Vagina (tissue), 2 donors: Measurements from ENCODE around the gene EPS8L2. TPM values are rescaled to one million over a fixed set of nuclear protein-coding genes. Genes with fewer than 3 reads are reported as not detected.

Experiments
- DNase-seq, 2 donors: peaks; one replicate each; pipeline ENCODE4 v3.0.0-alpha.2; 2017; ENCODE audit errors: extremely low spot score in 2 of 2
- H3K27ac ChIP-seq: fragments of 200-600 bp; sonication (generic); one replicate; pipeline ENCODE4 v1.5.1; 2019
- H3K27me3 ChIP-seq: fragments of 200-600 bp; sonication (generic); one replicate; pipeline ENCODE4 v1.5.1; 2019
- H3K36me3 ChIP-seq, 2 donors: fragments of 200-600 bp; sonication (generic); one replicate each; pipeline ENCODE4 v1.5.1; 2017 to 2019
- H3K4me1 ChIP-seq: fragments of 200-600 bp; sonication (generic); one replicate; pipeline ENCODE4 v1.5.1; 2019
- H3K4me3 ChIP-seq, 2 donors: fragments of 200-600 bp; sonication (generic); 1 replicate in 1 of 2; 2 replicates in 1 of 2; pipeline ENCODE4 v1.5.1; 2016 to 2019
- H3K9me3 ChIP-seq: fragments of 200-600 bp; sonication (generic); one replicate; pipeline ENCODE4 v1.5.1; 2019
- POLR2A ChIP-seq, 2 donors: fragments of 450-650 bp; IDR thresholded peaks; one replicate each; pipeline ENCODE4 v1.6.1; 2017; ENCODE audit warnings: antibody characterized with exemption in 2 of 2, mild to moderate bottlenecking in 2 of 2, moderate library complexity in 2 of 2
- POLR2AphosphoS5 ChIP-seq, 2 donors: sonication (generic); formaldehyde crosslinking; IDR thresholded peaks; one replicate each; pipeline ENCODE4 v1.9.0; 2017; ENCODE audit warnings: antibody characterized with exemption in 2 of 2, mild to moderate bottlenecking in 2 of 2, low read depth in 1 of 2; ENCODE audit not compliant: insufficient read depth in 1 of 2
- intact Hi-C: fragments of 100-400 bp; cut with DNase I; formaldehyde crosslinking; loops from one replicate; pipeline ENCODE4 v1.15.1; 2023
- total RNA-seq: library from RNA; depleted of rRNA; stranded (reverse); fragments of >200 nt; gene quantifications from one replicate; pipeline ENCODE4 v1.2.3, GENCODE V29; 2016
- TF ChIP-seq, protein P1 (sequence below), 3 experiments: fragments of 450-650 bp in 2 of 3; fragments of 200-600 bp in 1 of 3; sonication (generic) in 1 of 3; IDR thresholded peaks; one replicate each; pipeline ENCODE4 v1.5.1; 2017 to 2019; ENCODE audit warnings: antibody characterized with exemption in 3 of 3, mild to moderate bottlenecking in 2 of 3, moderate library complexity in 2 of 3

Gene EPS8L2
- total RNA-seq, 1 donor from 2014 or later = 195 TPM

DNA sequence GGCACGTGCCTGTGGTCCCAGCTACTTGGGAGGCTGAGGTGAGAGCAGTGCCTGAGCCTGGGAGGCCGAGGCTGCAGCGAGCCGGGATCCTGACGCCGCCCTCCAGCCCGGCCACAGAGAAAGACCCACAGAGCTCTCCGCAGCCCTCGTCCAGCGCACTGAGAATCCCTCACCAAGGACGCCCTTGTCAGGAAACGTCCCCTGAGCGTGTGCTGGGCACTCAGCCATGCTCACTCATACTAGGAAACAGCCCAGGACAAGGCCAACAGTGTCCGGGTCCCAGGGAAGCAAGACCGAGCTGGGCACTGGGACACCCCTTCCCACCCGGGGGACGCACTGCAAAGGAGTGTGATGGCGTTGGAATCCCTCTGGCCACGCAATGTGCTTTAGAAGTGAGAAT, 25.6 kb upstream of the EPS8L2 start:
- TF ChIP-seq, protein P1, sequence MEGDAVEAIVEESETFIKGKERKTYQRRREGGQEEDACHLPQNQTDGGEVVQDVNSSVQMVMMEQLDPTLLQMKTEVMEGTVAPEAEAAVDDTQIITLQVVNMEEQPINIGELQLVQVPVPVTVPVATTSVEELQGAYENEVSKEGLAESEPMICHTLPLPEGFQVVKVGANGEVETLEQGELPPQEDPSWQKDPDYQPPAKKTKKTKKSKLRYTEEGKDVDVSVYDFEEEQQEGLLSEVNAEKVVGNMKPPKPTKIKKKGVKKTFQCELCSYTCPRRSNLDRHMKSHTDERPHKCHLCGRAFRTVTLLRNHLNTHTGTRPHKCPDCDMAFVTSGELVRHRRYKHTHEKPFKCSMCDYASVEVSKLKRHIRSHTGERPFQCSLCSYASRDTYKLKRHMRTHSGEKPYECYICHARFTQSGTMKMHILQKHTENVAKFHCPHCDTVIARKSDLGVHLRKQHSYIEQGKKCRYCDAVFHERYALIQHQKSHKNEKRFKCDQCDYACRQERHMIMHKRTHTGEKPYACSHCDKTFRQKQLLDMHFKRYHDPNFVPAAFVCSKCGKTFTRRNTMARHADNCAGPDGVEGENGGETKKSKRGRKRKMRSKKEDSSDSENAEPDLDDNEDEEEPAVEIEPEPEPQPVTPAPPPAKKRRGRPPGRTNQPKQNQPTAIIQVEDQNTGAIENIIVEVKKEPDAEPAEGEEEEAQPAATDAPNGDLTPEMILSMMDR (IDR thresholded peaks at IDR 0.05) = no peak
- TF ChIP-seq POLR2A (IDR thresholded peaks at IDR 0.05) (no peak), POLR2AphosphoS5 (IDR thresholded peaks at IDR 0.05; ENCODE audit: insufficient read depth in 1 of 2, low read depth in 1 of 2) (no peak)
- no peak overlapping the region for H3K27ac ChIP-seq
- H3K36me3 ChIP-seq = peaks cover 0 to 32% of the 10 kb centered on the region in 2 donors
- no peaks in the 10 kb centered on the region for H3K9me3 ChIP-seq
- no peaks in the 10 kb centered on the region for H3K27me3 ChIP-seq
- intact Hi-C loops = no loop called here
- H3K4me1 ChIP-seq = no peaks in the 10 kb centered on the region
- H3K4me3 ChIP-seq = no peak overlapping the region
- no peak for DNase-seq

DNA sequence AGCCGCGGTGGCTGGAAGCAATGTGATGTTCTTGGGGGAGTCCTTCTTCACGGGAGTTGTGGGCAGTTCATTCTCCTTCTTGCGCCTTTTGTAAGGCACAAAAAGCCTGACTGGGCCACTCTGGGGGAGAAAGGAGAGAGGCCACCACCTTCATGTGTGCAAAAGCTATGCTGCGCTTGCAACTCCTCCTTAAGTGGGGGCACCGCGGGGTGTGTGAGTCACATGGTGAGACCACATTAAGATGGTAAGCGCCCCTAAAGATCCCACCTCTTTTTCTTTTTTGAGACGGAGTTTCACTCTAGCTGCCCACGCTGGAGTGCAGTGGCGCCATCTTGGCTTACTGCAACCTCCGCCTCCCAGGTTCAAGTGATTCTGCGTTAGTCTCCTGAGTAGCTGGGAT, 25.1 kb upstream of the EPS8L2 start:
- no peaks in the 10 kb centered on the region for H3K9me3 ChIP-seq
- H3K27me3 ChIP-seq = no peaks in the 10 kb centered on the region
- peaks cover 0 to 36% of the 10 kb centered on the region in 2 donors for H3K36me3 ChIP-seq
- TF ChIP-seq POLR2AphosphoS5 (IDR thresholded peaks at IDR 0.05; ENCODE audit: insufficient read depth in 1 of 2, low read depth in 1 of 2) (no peak), POLR2A (IDR thresholded peaks at IDR 0.05) (no peak)
- TF ChIP-seq, protein P1 (IDR thresholded peaks at IDR 0.05) = no peak
- H3K4me3 ChIP-seq = no peak overlapping the region
- no peaks in the 10 kb centered on the region for H3K4me1 ChIP-seq
- intact Hi-C loops = no loop called here
- no peak for DNase-seq
- no peak overlapping the region for H3K27ac ChIP-seq

DNA sequence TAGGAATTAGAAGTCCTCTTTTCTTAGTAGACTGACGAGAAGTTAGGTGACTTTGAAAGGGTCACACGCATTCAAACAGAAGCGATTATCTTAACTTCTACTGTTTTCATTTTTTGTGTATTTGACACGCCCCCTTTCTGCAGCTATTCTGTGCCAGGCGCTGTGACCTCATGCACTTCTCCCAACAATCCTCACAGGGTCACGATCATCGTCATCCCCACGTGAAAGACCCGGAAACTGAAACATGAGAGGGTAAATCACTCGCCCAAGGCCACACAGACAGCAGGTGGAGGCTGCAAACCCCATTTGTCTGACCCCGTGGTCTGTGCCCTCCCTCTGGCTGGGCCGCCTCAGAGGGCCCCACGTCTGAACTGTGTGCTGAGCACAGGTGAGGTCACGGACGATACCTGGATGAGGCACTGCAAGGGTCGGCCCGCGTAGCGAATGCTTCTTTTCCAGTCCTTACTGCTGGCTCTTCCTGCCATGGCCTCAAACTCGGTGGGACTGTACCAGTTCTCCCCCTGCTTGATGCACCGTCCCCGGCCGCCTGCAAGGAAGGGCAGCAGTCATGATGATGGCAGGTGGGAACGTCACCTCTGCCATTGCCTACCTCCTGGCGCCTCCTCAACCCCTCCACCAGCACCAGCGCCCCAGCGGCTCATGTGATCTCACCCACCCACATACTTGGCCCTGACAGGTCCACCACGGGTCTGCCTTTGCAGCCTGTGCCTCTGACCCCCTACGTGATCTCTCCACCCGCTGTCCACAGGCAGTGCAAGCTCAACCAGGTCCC, 19.4 kb upstream of the EPS8L2 start:
- TF ChIP-seq, protein P1 (IDR thresholded peaks at IDR 0.05) = no peak
- no peak for TF ChIP-seq POLR2A (IDR thresholded peaks at IDR 0.05)
- TF ChIP-seq POLR2AphosphoS5 (IDR thresholded peaks at IDR 0.05; ENCODE audit: insufficient read depth in 1 of 2, low read depth in 1 of 2) = no peak
- no peaks in the 10 kb centered on the region for H3K27me3 ChIP-seq
- peaks cover 0 to 45% of the 10 kb centered on the region in 2 donors for H3K36me3 ChIP-seq
- no peak for DNase-seq
- intact Hi-C loops = no loop called here
- no peaks in the 10 kb centered on the region for H3K9me3 ChIP-seq
- no peaks in the 10 kb centered on the region for H3K4me1 ChIP-seq
- H3K4me3 ChIP-seq = no peak overlapping the region
- no peak overlapping the region for H3K27ac ChIP-seq

DNA sequence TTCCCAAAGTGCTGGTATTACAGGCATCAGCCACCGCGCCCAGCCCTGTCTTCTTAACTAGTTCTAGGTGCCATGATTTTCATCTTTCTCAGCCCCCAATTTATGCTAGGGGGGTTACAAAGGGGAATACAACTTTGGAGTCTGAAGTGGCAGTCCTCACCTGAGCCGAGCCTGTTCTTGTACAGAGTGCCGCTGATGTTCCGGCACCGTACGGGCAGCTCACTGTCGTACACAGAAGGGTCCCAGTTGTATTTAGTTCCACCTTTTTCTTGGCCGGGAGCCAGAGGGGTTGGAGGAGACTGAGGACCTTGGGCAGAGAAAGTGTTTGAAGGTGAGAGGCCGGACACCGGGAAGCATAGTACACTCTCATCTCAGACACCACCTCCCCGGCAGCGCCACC, 18.3 kb upstream of the EPS8L2 start:
- H3K36me3 ChIP-seq = peaks cover 0 to 45% of the 10 kb centered on the region in 2 donors
- intact Hi-C loops = no loop called here
- no peak for TF ChIP-seq POLR2A (IDR thresholded peaks at IDR 0.05)
- TF ChIP-seq, protein P1 (IDR thresholded peaks at IDR 0.05) = no peak
- TF ChIP-seq POLR2AphosphoS5 (IDR thresholded peaks at IDR 0.05; ENCODE audit: insufficient read depth in 1 of 2, low read depth in 1 of 2) = no peak

DNA sequence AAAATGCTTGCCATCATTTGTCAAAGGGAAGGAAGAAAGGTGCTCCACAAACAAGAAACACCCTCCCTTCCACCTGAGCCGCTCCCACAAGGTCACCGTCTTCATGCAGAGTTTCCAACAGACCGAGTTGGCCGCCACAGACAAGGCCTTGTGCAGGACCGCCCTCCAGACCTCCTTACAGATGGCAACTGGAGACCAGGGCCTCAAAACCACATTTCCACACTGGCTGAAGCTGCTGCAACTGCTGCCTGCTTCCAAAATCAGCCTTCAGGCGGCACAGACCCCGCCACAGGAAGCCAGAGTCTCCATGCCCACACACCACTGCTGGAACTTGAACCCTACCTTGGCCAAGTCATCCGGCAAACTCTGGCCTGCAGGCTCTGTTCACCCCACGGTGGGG, 17.4 kb upstream of the EPS8L2 start:
- Histone ChIP-seq H3K27me3 (no peaks in the 10 kb centered on the region), H3K36me3 (peaks cover 0 to 41% of the 10 kb centered on the region in 2 donors), H3K9me3 (no peaks in the 10 kb centered on the region), H3K4me3 (no peak overlapping the region), H3K27ac (no peak overlapping the region), H3K4me1 (peaks cover 13% of the 10 kb centered on the region)
- TF ChIP-seq, protein P1 (IDR thresholded peaks at IDR 0.05) = no peak
- TF ChIP-seq POLR2AphosphoS5 (IDR thresholded peaks at IDR 0.05; ENCODE audit: insufficient read depth in 1 of 2, low read depth in 1 of 2) = no peak
- TF ChIP-seq POLR2A (IDR thresholded peaks at IDR 0.05) = no peak
- DNase-seq = no peak
- intact Hi-C loops = no loop called here

More for the DNA sequence above, 18.3 kb upstream of the EPS8L2 start:
- H3K9me3 ChIP-seq = no peaks in the 10 kb centered on the region
- DNase-seq = no peak
- H3K4me1 ChIP-seq = peaks cover 4% of the 10 kb centered on the region
- no peaks in the 10 kb centered on the region for H3K27me3 ChIP-seq
- no peak overlapping the region for H3K4me3 ChIP-seq
- H3K27ac ChIP-seq = no peak overlapping the region
